NCI-H748 treated with DMSO at 0.1 percent for 48 hours (cell line): ENCODE measurements around the gene MYPN.
"Not testable (repeated sequence)": the region's sequence is repeated elsewhere in the genome, so short reads cannot be mapped to it uniquely, and the experiment has no call there.

Source experiments
- DNase-seq: peaks from one replicate; lab custom pipeline; 2025; lab: John Stamatoyannopoulos, UW

Gene MYPN

GRCh38 chr10:68109331-68109730 lies at the start of gene MYPN:
TSS of gene MYPN (plus strand) at chr10:68109488. CDS start at chr10:68121439, 11,951 bp downstream.
- no peak for DNase-seq

GRCh38 chr10:68067029-68067428 lies 42.3 kb upstream of the MYPN start:
- no peak for DNase-seq

- no peak for DNase-seq
These were observed 41.8 kb upstream of the MYPN start for GRCh38 chr10:68067508-68067907.

- no peak for DNase-seq
These were observed 35.7 kb upstream of the MYPN start for GRCh38 chr10:68073631-68074030.

- peak; percentile 14 for DNase-seq
These were observed 35.1 kb upstream of the MYPN start for GRCh38 chr10:68074031-68074774.

- DNase-seq, result peak; percentile 72
These were observed 34.3 kb upstream of the MYPN start, which contains the start of gene HERC4 for GRCh38 chr10:68074775-68075549. TSS of gene HERC4 (minus strand) at chr10:68075283. CDS start at chr10:68073108, 2,175 bp downstream.

GRCh38 chr10:68075550-68076004 lies 33.7 kb upstream of the MYPN start:
- no peak for DNase-seq

GRCh38 chr10:68076081-68076480 lies 33.2 kb upstream of the MYPN start:
- DNase-seq, result not testable (repeated sequence)

- DNase-seq, result no peak
These were observed 32.3 kb upstream of the MYPN start for GRCh38 chr10:68077026-68077425.

- no peak for DNase-seq
These were observed 29.9 kb upstream of the MYPN start for GRCh38 chr10:68079434-68079833.

GRCh38 chr10:68080853-68081431 lies 28.3 kb upstream of the MYPN start:
- DNase-seq, result no peak

GRCh38 chr10:68081916-68082315 lies 27.4 kb upstream of the MYPN start:
- DNase-seq, result no peak

GRCh38 chr10:68082872-68083271 lies 26.4 kb upstream of the MYPN start:
- no peak for DNase-seq

GRCh38 chr10:68083953-68084352 lies 25.3 kb upstream of the MYPN start:
- no peak for DNase-seq

GRCh38 chr10:68084469-68084868 lies 24.8 kb upstream of the MYPN start:
- DNase-seq, result no peak

GRCh38 chr10:68086011-68086410 lies 23.3 kb upstream of the MYPN start:
- no peak for DNase-seq

GRCh38 chr10:68086910-68087684 lies 22.2 kb upstream of the MYPN start:
- DNase-seq, result no peak

GRCh38 chr10:68087685-68088401 lies 21.4 kb upstream of the MYPN start:
- no peak for DNase-seq

- DNase-seq, result no peak
These were observed 20.5 kb upstream of the MYPN start for GRCh38 chr10:68088740-68089139.

GRCh38 chr10:68090586-68090985 lies 18.7 kb upstream of the MYPN start:
- no peak for DNase-seq

- no peak for DNase-seq
These were observed 16.8 kb upstream of the MYPN start for GRCh38 chr10:68092512-68092911.
